GM11168 (cell line): ENCODE measurements around the gene ZNF487.

ENCODE experiments used
- in situ Hi-C: fragments of 300-500 bp; cut with MboI; formaldehyde crosslinking; loops from one replicate; pipeline ENCODE4 v1.12.0; 2022; ENCODE audit warnings: low sequenced_read_pairs; ENCODE audit not compliant: unreplicated experiment

ZNF487 gene

GRCh38 chr10:43482319-43483078 lies 45.6 kb downstream of the ZNF487 start:
- in situ Hi-C loops = no loop called here

GRCh38 chr10:43491855-43492254 lies 54.9 kb downstream of the ZNF487 start:
- in situ Hi-C loops = no loop called here

- in situ Hi-C loops = no loop called here
These were observed 66.0 kb downstream of the ZNF487 start for GRCh38 chr10:43502931-43503330.

- in situ Hi-C loops = no loop called here
These were observed 87.7 kb downstream of the ZNF487 start for GRCh38 chr10:43524434-43525247.
